Hepatocyte (in vitro differentiated cells): Measurements from ENCODE around the gene FLRT1.

Experiments used
- CTCF ChIP-seq: fragments of 200-600 bp; sonication (generic); IDR thresholded peaks from 2 replicates; pipeline ENCODE4 v1.5.1; 2016; ENCODE audit warnings: antibody characterized with exemption, mild to moderate bottlenecking; ENCODE audit not compliant: poor library complexity
- EZH2 ChIP-seq: fragments of 200-600 bp; sonication (generic); IDR thresholded peaks from 2 replicates; pipeline ENCODE4 v1.6.1; 2016; ENCODE audit warnings: antibody characterized with exemption, mild to moderate bottlenecking, borderline replicate concordance
- EZH2phosphoT487 ChIP-seq: fragments of 200-600 bp; sonication (generic); IDR thresholded peaks from one replicate; pipeline ENCODE4 v1.6.1; 2018; ENCODE audit warnings: antibody characterized with exemption, mild to moderate bottlenecking, low read depth, moderate library complexity; ENCODE audit not compliant: unreplicated experiment, severe bottlenecking

GRCh38 chr11:64060263-64060860 is 24.6 kb downstream of the FLRT1 start:
- no peak for TF ChIP-seq CTCF
- TF ChIP-seq EZH2 = no peak
- no peak for TF ChIP-seq EZH2phosphoT487
